K562 (cell line): ENCODE data around the gene ZFPM1. TPM values are rescaled to one million over a fixed set of nuclear protein-coding genes. Genes with fewer than 3 reads are reported as not detected.

Experiments
- BRCA1 ChIP-seq, 2 experiments: fragments of 450-650 bp in 1 of 2; sonication (generic) in 1 of 2; formaldehyde crosslinking in 1 of 2; IDR thresholded peaks; 2 replicates each; pipeline versions ENCODE4 v1.5.0 to v1.6.1; 2017 to 2020; ENCODE audit warnings: mild to moderate bottlenecking in 1 of 2, missing genetic modification reagents in 1 of 2
- DEAF1 ChIP-seq: fragments of 450-650 bp; formaldehyde crosslinking; IDR thresholded peaks from 2 replicates; pipeline ENCODE4 v1.4.0; 2020; ENCODE audit warnings: mild to moderate bottlenecking, moderate library complexity
- E2F3 ChIP-seq: fragments of 250-450 bp; sonication (Bioruptor Pico); IDR thresholded peaks from 2 replicates; pipeline ENCODE4 v1.4.0; 2020; ENCODE audit warnings: mild to moderate bottlenecking
- EZH2 ChIP-seq: IDR thresholded peaks from 2 replicates; pipeline ENCODE4 v1.6.1; 2012; ENCODE audit warnings: low read depth, mild to moderate bottlenecking, inconsistent platforms, low read length, borderline replicate concordance
- MXI1 ChIP-seq: IDR thresholded peaks from 2 replicates; pipeline ENCODE4 v1.6.1; 2011; ENCODE audit warnings: low read depth, mild to moderate bottlenecking, improper control_type of control experiment, low read length
- NKRF ChIP-seq: fragments of 450-650 bp; IDR thresholded peaks from 2 replicates; pipeline ENCODE4 v1.6.1; 2016; ENCODE audit warnings: borderline replicate concordance
- RAD21 ChIP-seq, 2 experiments: fragments of 250-450 bp in 1 of 2; fragments of 450-650 bp in 1 of 2; sonication (Bioruptor Pico) in 1 of 2; formaldehyde crosslinking in 1 of 2; IDR thresholded peaks in 1 of 2; conservative IDR thresholded peaks in 1 of 2; 2 replicates each; pipeline versions ENCODE4 v1.4.0 to v1.8.0; 2020 to 2022; ENCODE audit warnings: mild to moderate bottlenecking in 2 of 2, moderate library complexity in 1 of 2
- SIX5 ChIP-seq, 2 experiments: IDR thresholded peaks; 2 replicates each; pipeline ENCODE4 v1.6.1; 2011; ENCODE audit warnings: low read length in 2 of 2, borderline replicate concordance in 1 of 2, low read depth in 1 of 2, mild to moderate bottlenecking in 1 of 2, moderate library complexity in 1 of 2; ENCODE audit not compliant: insufficient read depth in 1 of 2
- SMAD3 ChIP-seq: fragments of 450-650 bp; formaldehyde crosslinking; conservative IDR thresholded peaks from 2 replicates; pipeline ENCODE4 v1.4.0; 2020; ENCODE audit warnings: mild to moderate bottlenecking
- SMARCE1 ChIP-seq: fragments of 450-650 bp; IDR thresholded peaks from 2 replicates; pipeline ENCODE4 v1.7.1; 2016; ENCODE audit warnings: mild to moderate bottlenecking
- TAF7 ChIP-seq: fragments of 450-650 bp; IDR thresholded peaks from 2 replicates; pipeline ENCODE4 v1.6.1; 2016; ENCODE audit warnings: missing genetic modification characterization, missing compliant biosample characterization
- THAP7 ChIP-seq: fragments of 250-450 bp; sonication (Bioruptor Pico); IDR thresholded peaks from 2 replicates; pipeline ENCODE4 v1.5.0; 2021
- ZC3H8 ChIP-seq: fragments of 450-650 bp; IDR thresholded peaks from 2 replicates; pipeline ENCODE4 v1.6.1; 2017
- ZMIZ1 ChIP-seq, 2 experiments: fragments of 150-350 bp in 1 of 2; IDR thresholded peaks; 2 replicates each; pipeline ENCODE4 v1.6.1; 2012 to 2016; ENCODE audit warnings: low read depth in 2 of 2, low read length in 2 of 2, mild to moderate bottlenecking in 1 of 2, moderate library complexity in 1 of 2
- ZNF644 ChIP-seq: fragments of 200-800 bp; sonication (Bioruptor generic); IDR thresholded peaks from 2 replicates; pipeline ENCODE4 v1.6.1; 2016; ENCODE audit warnings: low read depth, missing genetic modification characterization, missing compliant biosample characterization
- ZSCAN29 ChIP-seq: fragments of 450-650 bp; IDR thresholded peaks from 2 replicates; pipeline ENCODE4 v1.6.1; 2017
- polyA plus RNA-seq, 8 experiments: library from polyadenylated mRNA; depleted of rRNA in 4 of 8; stranded (reverse) in 5 of 8; unstranded in 3 of 8; fragments of >200 nt; fragmentation: Nextera tagmentation in 2 of 8; fragmentation: Illumina TruSeq in 1 of 8; extraction: Ambion mirVana in 2 of 8; extraction: Trizol in 1 of 8; gene quantifications; 2 replicates each; pipeline versions ENCODE4 v1.2.1 to v1.2.3, GENCODE V29; 2011 to 2014; ENCODE audit warnings: inconsistent platforms in 1 of 8, missing spikeins in 1 of 8
- total RNA-seq, 7 experiments: library from RNA; depleted of rRNA in 6 of 7; stranded (reverse); fragments of >200 nt in 6 of 7; fragmentation: Illumina TruSeq in 2 of 7; extraction: Trizol in 2 of 7; gene quantifications; 2 replicates each; pipeline versions ENCODE4 v1.2.1 to v1.2.3, GENCODE V29; 2011 to 2021; ENCODE audit warnings: low replicate concordance in 1 of 7
- TF ChIP-seq, protein P1 (sequence below), 3 experiments: IDR thresholded peaks in 2 of 3; conservative IDR thresholded peaks in 1 of 3; 2 replicates each; pipeline ENCODE4 v1.5.1; 2011 to 2012; ENCODE audit warnings: low read length in 3 of 3, mild to moderate bottlenecking in 3 of 3, control low read depth in 2 of 3, improper control_type of control experiment in 1 of 3, inconsistent platforms in 1 of 3, low read depth in 1 of 3, mixed read lengths in 1 of 3, moderate library complexity in 1 of 3; ENCODE audit not compliant: insufficient read depth in 2 of 3

Gene ZFPM1
- total and polyA plus RNA-seq, 9 of the 15 experiments (the other 6 are each of a cell fraction or from before 2014, with no cell fraction given): 0.03 to 35.9 (median 1.4) TPM

DNA sequence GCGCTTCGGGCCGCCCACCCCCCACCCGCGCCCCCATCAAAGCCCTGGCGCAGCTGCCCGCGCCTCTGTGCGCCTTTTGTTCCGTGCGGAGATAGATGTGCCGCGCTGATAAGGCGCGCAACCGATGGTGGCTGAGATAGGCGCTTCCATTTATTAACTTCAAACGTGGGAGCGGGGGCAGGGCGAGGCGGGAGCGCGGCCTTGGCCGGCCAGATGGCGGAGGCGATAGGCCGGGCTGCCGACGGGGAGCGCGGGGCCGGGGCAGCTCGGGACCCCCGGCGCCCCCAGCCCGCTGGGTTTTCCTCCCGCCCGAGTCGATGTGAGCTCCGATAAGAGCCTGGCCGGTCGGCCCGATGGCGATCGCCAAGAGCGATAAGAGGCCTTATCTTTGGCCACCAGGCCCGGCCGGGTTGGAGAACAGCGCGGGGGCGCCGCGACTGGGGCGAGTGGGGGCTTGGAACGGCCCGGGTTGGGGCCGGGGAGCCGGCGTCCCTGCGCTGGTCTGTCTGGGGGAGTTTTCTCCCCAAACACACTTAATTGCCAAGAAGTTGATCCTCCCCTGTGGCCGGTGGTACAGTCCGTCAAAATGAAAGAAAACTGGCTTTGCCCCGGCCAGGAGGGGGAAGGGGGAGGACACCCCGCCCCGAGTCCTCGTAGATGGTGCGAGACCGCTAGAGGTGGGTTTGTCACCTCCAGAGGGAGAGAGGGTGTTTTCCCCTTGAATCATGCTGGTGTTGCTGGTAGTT lies 2.7 kb downstream of the ZFPM1 start (continued):
- TF ChIP-seq SMAD3: no peak
- no peak for TF ChIP-seq ZC3H8
- TF ChIP-seq ZMIZ1 (IDR thresholded peaks at IDR 0.05; ENCODE audit: low read depth in 2 of 2, low read length in 2 of 2): peak in 1 of 2 experiments; percentile 81; a peak in 2 of 4 replicates
- TF ChIP-seq ZNF644: peak; percentile 53; the same call in 1 of the 2 replicates
- no peak for TF ChIP-seq ZSCAN29
- TF ChIP-seq MXI1: no peak
- no peak for TF ChIP-seq BRCA1 (IDR thresholded peaks at IDR 0.05)
- TF ChIP-seq BRCA1 (CRISPR knock-in tag; IDR thresholded peaks at IDR 0.05): no peak
- no peak for TF ChIP-seq SIX5 (IDR thresholded peaks at IDR 0.05; ENCODE audit: borderline replicate concordance in 1 of 2, insufficient read depth in 1 of 2, low read depth in 1 of 2, low read length in 2 of 2)
- no peak for TF ChIP-seq EZH2
- TF ChIP-seq E2F3 (CRISPR knock-in tag): 0 out of 2 replicates have a peak, but pooled peaks have one; percentile 12
- TF ChIP-seq THAP7 (CRISPR knock-in tag): no peak
- no peak for TF ChIP-seq DEAF1 (CRISPR knock-in tag)
- TF ChIP-seq SMARCE1: peak; percentile 89
- TF ChIP-seq NKRF: no peak
- peak in 1 of 2 experiments; percentile 12; a peak in 1 of 4 replicates for TF ChIP-seq RAD21 (CRISPR knock-in tag; conservative IDR thresholded peaks at IDR 0.05 in 1 of 2, IDR thresholded peaks at IDR 0.05 in 1 of 2)
- TF ChIP-seq, protein P1, sequence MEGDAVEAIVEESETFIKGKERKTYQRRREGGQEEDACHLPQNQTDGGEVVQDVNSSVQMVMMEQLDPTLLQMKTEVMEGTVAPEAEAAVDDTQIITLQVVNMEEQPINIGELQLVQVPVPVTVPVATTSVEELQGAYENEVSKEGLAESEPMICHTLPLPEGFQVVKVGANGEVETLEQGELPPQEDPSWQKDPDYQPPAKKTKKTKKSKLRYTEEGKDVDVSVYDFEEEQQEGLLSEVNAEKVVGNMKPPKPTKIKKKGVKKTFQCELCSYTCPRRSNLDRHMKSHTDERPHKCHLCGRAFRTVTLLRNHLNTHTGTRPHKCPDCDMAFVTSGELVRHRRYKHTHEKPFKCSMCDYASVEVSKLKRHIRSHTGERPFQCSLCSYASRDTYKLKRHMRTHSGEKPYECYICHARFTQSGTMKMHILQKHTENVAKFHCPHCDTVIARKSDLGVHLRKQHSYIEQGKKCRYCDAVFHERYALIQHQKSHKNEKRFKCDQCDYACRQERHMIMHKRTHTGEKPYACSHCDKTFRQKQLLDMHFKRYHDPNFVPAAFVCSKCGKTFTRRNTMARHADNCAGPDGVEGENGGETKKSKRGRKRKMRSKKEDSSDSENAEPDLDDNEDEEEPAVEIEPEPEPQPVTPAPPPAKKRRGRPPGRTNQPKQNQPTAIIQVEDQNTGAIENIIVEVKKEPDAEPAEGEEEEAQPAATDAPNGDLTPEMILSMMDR (IDR thresholded peaks at IDR 0.05 in 2 of 3, conservative IDR thresholded peaks at IDR 0.05 in 1 of 3; ENCODE audit: insufficient read depth in 2 of 3, low read depth in 1 of 3, low read length in 3 of 3): 0 out of 6 replicates have a peak, but pooled peaks of 1 of the 3 experiments have one; percentile 15
- no peak for TF ChIP-seq TAF7 (tag)
